GM23338 (cell line): ENCODE data around the gene ZNF646. TPM values are rescaled to one million over a fixed set of nuclear protein-coding genes. Genes with fewer than 3 reads are reported as not detected.

ENCODE experiments used
- ATAC-seq: fragments of 200-7000 bp; cut with Tn5 transposase; 3 replicates; pipeline ENCODE4 v1.9.1; 2020
- DNase-seq: peaks from one replicate; pipeline ENCODE4 v3.0.0-alpha.2; 2015; ENCODE audit warnings: low spot score
- H2AFZ ChIP-seq: fragments of 200-600 bp; sonication (generic); 2 replicates; pipeline ENCODE4 v1.8.0; 2016; ENCODE audit warnings: antibody characterized with exemption, mild to moderate bottlenecking, moderate library complexity
- H3F3A ChIP-seq: fragments of 200-600 bp; sonication (generic); replicated peaks from 2 replicates; pipeline ENCODE4 v1.8.0; 2017; ENCODE audit warnings: antibody characterized with exemption, mixed run types, low read depth
- H3K27ac ChIP-seq: fragments of 200-600 bp; sonication (generic); 2 replicates; pipeline ENCODE4 v1.6.1; 2016; ENCODE audit warnings: low read depth
- H3K27me3 ChIP-seq: fragments of 200-600 bp; sonication (generic); 2 replicates; pipeline ENCODE4 v1.8.0; 2016; ENCODE audit warnings: mild to moderate bottlenecking, mixed run types, moderate library complexity; ENCODE audit not compliant: insufficient read depth
- H3K36me3 ChIP-seq: fragments of 200-600 bp; sonication (generic); 2 replicates; pipeline ENCODE4 v1.8.0; 2016; ENCODE audit warnings: mild to moderate bottlenecking; ENCODE audit not compliant: insufficient read depth
- H3K4me1 ChIP-seq: fragments of 200-600 bp; sonication (generic); 2 replicates; pipeline ENCODE4 v1.8.0; 2016; ENCODE audit warnings: mild to moderate bottlenecking, moderate library complexity; ENCODE audit not compliant: insufficient read depth
- H3K4me2 ChIP-seq: fragments of 200-600 bp; sonication (generic); 2 replicates; pipeline ENCODE4 v1.7.1; 2017; ENCODE audit warnings: mixed run types
- H3K4me3 ChIP-seq: fragments of 200-600 bp; sonication (generic); 2 replicates; pipeline ENCODE4 v1.6.1; 2016; ENCODE audit warnings: mixed run types
- H3K79me2 ChIP-seq: fragments of 200-600 bp; sonication (generic); replicated peaks from 2 replicates; pipeline ENCODE4 v1.8.0; 2017; ENCODE audit warnings: mild to moderate bottlenecking; ENCODE audit not compliant: insufficient read depth
- H3K9me2 ChIP-seq: fragments of 200-600 bp; sonication (generic); 2 replicates; pipeline ENCODE4 v1.8.0; 2017; ENCODE audit not compliant: insufficient read depth
- H4K20me1 ChIP-seq: fragments of 200-600 bp; sonication (generic); replicated peaks from 2 replicates; pipeline ENCODE4 v1.8.0; 2017; ENCODE audit warnings: mild to moderate bottlenecking; ENCODE audit not compliant: insufficient read depth
- H3K27ac Mint-ChIP-seq: 2 replicates; pipeline ENCODE4 v1.8.0; 2020; ENCODE audit warnings: inconsistent platforms, mild to moderate bottlenecking, moderate library complexity, mixed read lengths
- H3K27me3 Mint-ChIP-seq: 3 replicates; pipeline ENCODE4 v1.8.0; 2022; ENCODE audit warnings: low read depth, mild to moderate bottlenecking, moderate library complexity, mixed read lengths, inconsistent platforms; ENCODE audit not compliant: insufficient read depth, poor library complexity
- H3K36me3 Mint-ChIP-seq: 3 replicates; pipeline ENCODE4 v1.8.0; 2021; ENCODE audit warnings: low read depth, mild to moderate bottlenecking, inconsistent platforms, moderate library complexity, mixed read lengths
- H3K4me1 Mint-ChIP-seq: 3 replicates; pipeline ENCODE4 v1.8.0; 2020; ENCODE audit warnings: mild to moderate bottlenecking, inconsistent platforms, mixed read lengths
- H3K4me3 Mint-ChIP-seq: 3 replicates; pipeline ENCODE4 v1.8.0; 2021; ENCODE audit warnings: moderate library complexity, mild to moderate bottlenecking, inconsistent platforms, mixed read lengths
- H3K9me3 Mint-ChIP-seq: 3 replicates; pipeline ENCODE4 v1.8.0; 2020; ENCODE audit warnings: moderate library complexity, mild to moderate bottlenecking, inconsistent platforms, mixed read lengths
- CREB1 ChIP-seq: fragments of 250-450 bp; sonication (Bioruptor Pico); IDR thresholded peaks from 2 replicates; pipeline ENCODE4 v1.5.0; 2020; ENCODE audit warnings: low read depth, mild to moderate bottlenecking, moderate library complexity
- CTCF ChIP-seq, 2 experiments: fragments of 200-600 bp in 1 of 2; sonication (generic) in 1 of 2; conservative IDR thresholded peaks; 2 replicates each; pipeline versions ENCODE4 v1.5.1 to v1.6.1; 2016 to 2017; ENCODE audit warnings: antibody characterized with exemption in 2 of 2, low read depth in 2 of 2, mild to moderate bottlenecking in 2 of 2, moderate library complexity in 1 of 2
- EZH2 ChIP-seq: fragments of 200-600 bp; sonication (generic); IDR thresholded peaks from one replicate; pipeline ENCODE4 v1.8.0; 2017; ENCODE audit warnings: antibody characterized with exemption, mild to moderate bottlenecking, low read depth; ENCODE audit not compliant: unreplicated experiment
- EZH2phosphoT487 ChIP-seq: fragments of 200-600 bp; sonication (generic); IDR thresholded peaks from one replicate; pipeline ENCODE4 v1.8.1; 2018; ENCODE audit warnings: antibody characterized with exemption; ENCODE audit not compliant: unreplicated experiment
- JUNB ChIP-seq: IDR thresholded peaks from one replicate; pipeline ENCODE4 v1.6.1; 2016; ENCODE audit warnings: antibody characterized with exemption; ENCODE audit not compliant: unreplicated experiment
- NANOG ChIP-seq: IDR thresholded peaks from 2 replicates; pipeline ENCODE4 v1.6.1; 2016; ENCODE audit warnings: antibody characterized with exemption, borderline replicate concordance
- POLR2AphosphoS5 ChIP-seq: IDR thresholded peaks from 2 replicates; pipeline ENCODE4 v1.6.1; 2016; ENCODE audit warnings: antibody characterized with exemption, low read depth
- STAT1 ChIP-seq: IDR thresholded peaks from one replicate; pipeline ENCODE4 v1.6.1; 2016; ENCODE audit warnings: antibody characterized with exemption; ENCODE audit not compliant: unreplicated experiment
- ZNF114 ChIP-seq: fragments of 250-450 bp; sonication (Bioruptor Pico); IDR thresholded peaks from 2 replicates; pipeline ENCODE4 v1.5.0; 2020; ENCODE audit warnings: mild to moderate bottlenecking, moderate library complexity
- ZNF331 ChIP-seq: fragments of 250-450 bp; sonication (Bioruptor Pico); IDR thresholded peaks from 2 replicates; pipeline ENCODE4 v1.5.0; 2020; ENCODE audit warnings: low read depth, mild to moderate bottlenecking, moderate library complexity
- polyA plus RNA-seq: library from polyadenylated mRNA; unstranded; fragments of >200 nt; fragmentation: Nextera tagmentation; extraction: Ambion mirVana; gene quantifications from 2 replicates; pipeline ENCODE4 v1.2.1, GENCODE V29; 2016
- total RNA-seq: library from RNA; depleted of rRNA; stranded (reverse); fragments of >200 nt; shearing (Covaris generic); gene quantifications from 2 replicates; pipeline ENCODE4 v1.2.3, GENCODE V29; 2014
- TF ChIP-seq, protein P1 (sequence below): fragments of 250-450 bp; sonication (Bioruptor Pico); IDR thresholded peaks from 2 replicates; pipeline ENCODE4 v1.5.0; 2020; ENCODE audit warnings: mild to moderate bottlenecking, moderate library complexity
- TF ChIP-seq, protein P2 (sequence below): IDR thresholded peaks from one replicate; pipeline ENCODE4 v1.6.1; 2018; ENCODE audit warnings: antibody characterized with exemption; ENCODE audit not compliant: unreplicated experiment
- TF ChIP-seq, protein P3 (sequence below): IDR thresholded peaks from 2 replicates; pipeline ENCODE4 v1.6.1; 2016; ENCODE audit warnings: antibody characterized with exemption

ZNF646 gene
- total and polyA plus RNA-seq, 2 experiments from 2014 or later = 6.3 to 29.3 TPM

DNA sequence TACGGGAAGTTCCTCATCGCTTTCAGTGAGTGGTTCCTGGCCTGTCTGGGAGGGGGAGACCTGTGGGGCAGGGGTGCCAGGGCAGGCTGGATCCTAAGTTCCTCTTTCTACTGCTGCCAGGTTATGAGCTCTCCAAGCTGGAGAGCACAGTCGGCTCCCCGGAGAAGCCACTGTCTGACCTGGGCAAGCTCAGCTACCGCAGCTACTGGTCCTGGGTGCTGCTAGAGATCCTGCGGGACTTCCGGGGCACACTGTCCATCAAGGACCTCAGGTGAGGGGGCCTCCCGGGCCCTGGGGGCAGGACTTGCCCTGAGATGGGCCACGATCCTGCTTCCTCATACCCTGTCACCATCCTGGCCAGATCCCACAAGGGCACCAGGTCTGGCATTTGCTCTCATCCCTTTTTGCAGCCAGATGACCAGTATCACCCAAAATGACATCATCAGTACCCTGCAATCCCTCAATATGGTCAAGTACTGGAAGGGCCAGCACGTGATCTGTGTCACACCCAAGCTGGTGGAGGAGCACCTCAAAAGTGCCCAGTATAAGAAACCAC lies 56.2 kb downstream of the ZNF646 start:
- Mint-ChIP-seq H3K27ac (peak overlapping the region; percentile 98), H3K9me3 (peaks cover 2% of the 10 kb centered on the region; the same call in 1 of the 3 replicates), H3K27me3 (peaks cover 23% of the 10 kb centered on the region), H3K4me3 (peak overlapping the region; percentile 5; the same call in 1 of the 3 replicates), H3K4me1 (peaks cover 44% of the 10 kb centered on the region), H3K36me3 (peaks cover 45% of the 10 kb centered on the region)
- Histone ChIP-seq H4K20me1 (no peaks in the 10 kb centered on the region; the same call in 1 of the 2 replicates), H3K4me2 (0 out of 2 replicates have a peak overlapping the region, but pooled peaks have one; percentile 26), H2AFZ (no peak overlapping the region), H3K27me3 (no peaks in the 10 kb centered on the region), H3K79me2 (peaks cover 8% of the 10 kb centered on the region; the same call in 1 of the 2 replicates), H3K36me3 (peaks cover 9% of the 10 kb centered on the region), H3K9me2 (no peaks in the 10 kb centered on the region), H3F3A (no peaks in the 10 kb centered on the region; the same call in 1 of the 2 replicates), H3K4me3 (no peak overlapping the region), H3K27ac (peak overlapping the region; percentile 84; the same call in 1 of the 2 replicates), H3K4me1 (peaks cover 28% of the 10 kb centered on the region)
- no peak for ATAC-seq
- DNase-seq = no peak
- TF ChIP-seq, protein P1, sequence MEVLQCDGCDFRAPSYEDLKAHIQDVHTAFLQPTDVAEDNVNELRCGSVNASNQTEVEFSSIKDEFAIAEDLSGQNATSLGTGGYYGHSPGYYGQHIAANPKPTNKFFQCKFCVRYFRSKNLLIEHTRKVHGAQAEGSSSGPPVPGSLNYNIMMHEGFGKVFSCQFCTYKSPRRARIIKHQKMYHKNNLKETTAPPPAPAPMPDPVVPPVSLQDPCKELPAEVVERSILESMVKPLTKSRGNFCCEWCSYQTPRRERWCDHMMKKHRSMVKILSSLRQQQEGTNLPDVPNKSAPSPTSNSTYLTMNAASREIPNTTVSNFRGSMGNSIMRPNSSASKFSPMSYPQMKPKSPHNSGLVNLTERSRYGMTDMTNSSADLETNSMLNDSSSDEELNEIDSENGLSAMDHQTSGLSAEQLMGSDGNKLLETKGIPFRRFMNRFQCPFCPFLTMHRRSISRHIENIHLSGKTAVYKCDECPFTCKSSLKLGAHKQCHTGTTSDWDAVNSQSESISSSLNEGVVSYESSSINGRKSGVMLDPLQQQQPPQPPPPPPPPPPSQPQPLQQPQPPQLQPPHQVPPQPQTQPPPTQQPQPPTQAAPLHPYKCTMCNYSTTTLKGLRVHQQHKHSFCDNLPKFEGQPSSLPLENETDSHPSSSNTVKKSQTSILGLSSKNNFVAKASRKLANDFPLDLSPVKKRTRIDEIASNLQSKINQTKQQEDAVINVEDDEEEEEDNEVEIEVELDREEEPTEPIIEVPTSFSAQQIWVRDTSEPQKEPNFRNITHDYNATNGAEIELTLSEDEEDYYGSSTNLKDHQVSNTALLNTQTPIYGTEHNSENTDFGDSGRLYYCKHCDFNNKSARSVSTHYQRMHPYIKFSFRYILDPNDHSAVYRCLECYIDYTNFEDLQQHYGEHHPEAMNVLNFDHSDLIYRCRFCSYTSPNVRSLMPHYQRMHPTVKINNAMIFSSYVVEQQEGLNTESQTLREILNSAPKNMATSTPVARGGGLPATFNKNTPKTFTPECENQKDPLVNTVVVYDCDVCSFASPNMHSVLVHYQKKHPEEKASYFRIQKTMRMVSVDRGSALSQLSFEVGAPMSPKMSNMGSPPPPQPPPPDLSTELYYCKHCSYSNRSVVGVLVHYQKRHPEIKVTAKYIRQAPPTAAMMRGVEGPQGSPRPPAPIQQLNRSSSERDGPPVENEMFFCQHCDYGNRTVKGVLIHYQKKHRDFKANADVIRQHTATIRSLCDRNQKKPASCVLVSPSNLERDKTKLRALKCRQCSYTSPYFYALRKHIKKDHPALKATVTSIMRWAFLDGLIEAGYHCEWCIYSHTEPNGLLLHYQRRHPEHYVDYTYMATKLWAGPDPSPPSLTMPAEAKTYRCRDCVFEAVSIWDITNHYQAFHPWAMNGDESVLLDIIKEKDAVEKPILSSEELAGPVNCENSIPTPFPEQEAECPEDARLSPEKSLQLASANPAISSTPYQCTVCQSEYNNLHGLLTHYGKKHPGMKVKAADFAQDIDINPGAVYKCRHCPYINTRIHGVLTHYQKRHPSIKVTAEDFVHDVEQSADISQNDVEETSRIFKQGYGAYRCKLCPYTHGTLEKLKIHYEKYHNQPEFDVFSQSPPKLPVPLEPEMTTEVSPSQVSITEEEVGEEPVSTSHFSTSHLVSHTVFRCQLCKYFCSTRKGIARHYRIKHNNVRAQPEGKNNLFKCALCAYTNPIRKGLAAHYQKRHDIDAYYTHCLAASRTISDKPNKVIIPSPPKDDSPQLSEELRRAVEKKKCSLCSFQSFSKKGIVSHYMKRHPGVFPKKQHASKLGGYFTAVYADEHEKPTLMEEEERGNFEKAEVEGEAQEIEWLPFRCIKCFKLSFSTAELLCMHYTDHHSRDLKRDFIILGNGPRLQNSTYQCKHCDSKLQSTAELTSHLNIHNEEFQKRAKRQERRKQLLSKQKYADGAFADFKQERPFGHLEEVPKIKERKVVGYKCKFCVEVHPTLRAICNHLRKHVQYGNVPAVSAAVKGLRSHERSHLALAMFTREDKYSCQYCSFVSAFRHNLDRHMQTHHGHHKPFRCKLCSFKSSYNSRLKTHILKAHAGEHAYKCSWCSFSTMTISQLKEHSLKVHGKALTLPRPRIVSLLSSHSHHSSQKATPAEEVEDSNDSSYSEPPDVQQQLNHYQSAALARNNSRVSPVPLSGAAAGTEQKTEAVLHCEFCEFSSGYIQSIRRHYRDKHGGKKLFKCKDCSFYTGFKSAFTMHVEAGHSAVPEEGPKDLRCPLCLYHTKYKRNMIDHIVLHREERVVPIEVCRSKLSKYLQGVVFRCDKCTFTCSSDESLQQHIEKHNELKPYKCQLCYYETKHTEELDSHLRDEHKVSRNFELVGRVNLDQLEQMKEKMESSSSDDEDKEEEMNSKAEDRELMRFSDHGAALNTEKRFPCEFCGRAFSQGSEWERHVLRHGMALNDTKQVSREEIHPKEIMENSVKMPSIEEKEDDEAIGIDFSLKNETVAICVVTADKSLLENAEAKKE = no peak
- TF ChIP-seq, protein P2, sequence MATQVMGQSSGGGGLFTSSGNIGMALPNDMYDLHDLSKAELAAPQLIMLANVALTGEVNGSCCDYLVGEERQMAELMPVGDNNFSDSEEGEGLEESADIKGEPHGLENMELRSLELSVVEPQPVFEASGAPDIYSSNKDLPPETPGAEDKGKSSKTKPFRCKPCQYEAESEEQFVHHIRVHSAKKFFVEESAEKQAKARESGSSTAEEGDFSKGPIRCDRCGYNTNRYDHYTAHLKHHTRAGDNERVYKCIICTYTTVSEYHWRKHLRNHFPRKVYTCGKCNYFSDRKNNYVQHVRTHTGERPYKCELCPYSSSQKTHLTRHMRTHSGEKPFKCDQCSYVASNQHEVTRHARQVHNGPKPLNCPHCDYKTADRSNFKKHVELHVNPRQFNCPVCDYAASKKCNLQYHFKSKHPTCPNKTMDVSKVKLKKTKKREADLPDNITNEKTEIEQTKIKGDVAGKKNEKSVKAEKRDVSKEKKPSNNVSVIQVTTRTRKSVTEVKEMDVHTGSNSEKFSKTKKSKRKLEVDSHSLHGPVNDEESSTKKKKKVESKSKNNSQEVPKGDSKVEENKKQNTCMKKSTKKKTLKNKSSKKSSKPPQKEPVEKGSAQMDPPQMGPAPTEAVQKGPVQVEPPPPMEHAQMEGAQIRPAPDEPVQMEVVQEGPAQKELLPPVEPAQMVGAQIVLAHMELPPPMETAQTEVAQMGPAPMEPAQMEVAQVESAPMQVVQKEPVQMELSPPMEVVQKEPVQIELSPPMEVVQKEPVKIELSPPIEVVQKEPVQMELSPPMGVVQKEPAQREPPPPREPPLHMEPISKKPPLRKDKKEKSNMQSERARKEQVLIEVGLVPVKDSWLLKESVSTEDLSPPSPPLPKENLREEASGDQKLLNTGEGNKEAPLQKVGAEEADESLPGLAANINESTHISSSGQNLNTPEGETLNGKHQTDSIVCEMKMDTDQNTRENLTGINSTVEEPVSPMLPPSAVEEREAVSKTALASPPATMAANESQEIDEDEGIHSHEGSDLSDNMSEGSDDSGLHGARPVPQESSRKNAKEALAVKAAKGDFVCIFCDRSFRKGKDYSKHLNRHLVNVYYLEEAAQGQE = no peak
- no peak for TF ChIP-seq EZH2phosphoT487
- TF ChIP-seq CTCF (conservative IDR thresholded peaks at IDR 0.05; ENCODE audit: low read depth in 2 of 2) = no peak
- TF ChIP-seq, protein P3, sequence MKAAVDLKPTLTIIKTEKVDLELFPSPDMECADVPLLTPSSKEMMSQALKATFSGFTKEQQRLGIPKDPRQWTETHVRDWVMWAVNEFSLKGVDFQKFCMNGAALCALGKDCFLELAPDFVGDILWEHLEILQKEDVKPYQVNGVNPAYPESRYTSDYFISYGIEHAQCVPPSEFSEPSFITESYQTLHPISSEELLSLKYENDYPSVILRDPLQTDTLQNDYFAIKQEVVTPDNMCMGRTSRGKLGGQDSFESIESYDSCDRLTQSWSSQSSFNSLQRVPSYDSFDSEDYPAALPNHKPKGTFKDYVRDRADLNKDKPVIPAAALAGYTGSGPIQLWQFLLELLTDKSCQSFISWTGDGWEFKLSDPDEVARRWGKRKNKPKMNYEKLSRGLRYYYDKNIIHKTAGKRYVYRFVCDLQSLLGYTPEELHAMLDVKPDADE = no peak
- TF ChIP-seq JUNB = no peak
- no peak for TF ChIP-seq NANOG
- no peak for TF ChIP-seq EZH2
- no peak for TF ChIP-seq STAT1
- TF ChIP-seq ZNF114 = no peak
- TF ChIP-seq ZNF331 (CRISPR knock-in tag) = no peak
- TF ChIP-seq POLR2AphosphoS5 = no peak; the same call in 1 of the 2 replicates
- no peak for TF ChIP-seq CREB1 (CRISPR knock-in tag)
